NCI-H187 (cell line): ENCODE data around the gene LRRC8E.
"Not testable (repeated sequence)": the region's sequence is repeated elsewhere in the genome, so short reads cannot be mapped to it uniquely, and the experiment has no call there.

Source experiments
- DNase-seq, 2 experiments: peaks; one replicate each; lab custom pipeline; 2025; lab: John Stamatoyannopoulos, UW

LRRC8E gene

DNA sequence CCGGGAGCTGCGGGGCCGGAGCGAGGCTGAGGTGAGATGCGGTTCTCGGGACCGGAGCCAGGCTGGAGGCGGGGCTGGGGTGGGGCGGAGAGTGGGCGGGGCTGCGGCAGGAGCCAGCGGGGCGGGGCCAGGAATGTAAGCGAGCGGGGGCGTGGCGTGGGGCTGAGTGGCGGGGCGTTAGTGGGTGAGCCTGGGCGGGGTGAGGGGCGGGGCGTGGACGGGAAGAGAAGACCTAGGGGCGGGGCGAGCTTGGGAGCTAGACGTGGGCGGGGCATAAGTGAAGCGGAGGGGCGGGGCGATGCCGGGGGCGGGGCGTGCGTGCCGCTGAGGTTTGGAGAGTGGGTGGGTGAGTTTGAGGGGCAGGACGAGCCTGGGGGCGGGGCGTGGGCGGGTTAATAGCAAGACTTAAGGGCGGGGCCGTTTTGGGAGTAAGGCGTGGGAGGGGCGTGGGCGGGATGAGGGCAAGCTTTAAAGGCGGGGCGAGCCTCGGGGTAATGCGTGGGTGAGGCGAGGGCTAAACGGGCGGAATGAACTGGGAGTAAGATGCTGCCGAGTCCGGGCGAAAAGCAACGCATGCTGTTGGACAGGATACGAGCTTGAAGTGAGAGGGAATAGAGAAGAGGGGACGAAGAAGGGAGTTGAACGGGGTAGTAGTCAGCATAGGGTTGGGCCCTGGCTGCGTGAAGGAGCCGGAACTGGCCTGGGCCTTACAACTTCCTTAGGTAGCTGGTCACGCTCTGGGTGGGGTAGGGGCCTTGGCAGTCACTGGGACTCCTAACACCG lies 32.4 kb downstream of the LRRC8E start:
- peak; percentile 70 to 92 for DNase-seq

DNA sequence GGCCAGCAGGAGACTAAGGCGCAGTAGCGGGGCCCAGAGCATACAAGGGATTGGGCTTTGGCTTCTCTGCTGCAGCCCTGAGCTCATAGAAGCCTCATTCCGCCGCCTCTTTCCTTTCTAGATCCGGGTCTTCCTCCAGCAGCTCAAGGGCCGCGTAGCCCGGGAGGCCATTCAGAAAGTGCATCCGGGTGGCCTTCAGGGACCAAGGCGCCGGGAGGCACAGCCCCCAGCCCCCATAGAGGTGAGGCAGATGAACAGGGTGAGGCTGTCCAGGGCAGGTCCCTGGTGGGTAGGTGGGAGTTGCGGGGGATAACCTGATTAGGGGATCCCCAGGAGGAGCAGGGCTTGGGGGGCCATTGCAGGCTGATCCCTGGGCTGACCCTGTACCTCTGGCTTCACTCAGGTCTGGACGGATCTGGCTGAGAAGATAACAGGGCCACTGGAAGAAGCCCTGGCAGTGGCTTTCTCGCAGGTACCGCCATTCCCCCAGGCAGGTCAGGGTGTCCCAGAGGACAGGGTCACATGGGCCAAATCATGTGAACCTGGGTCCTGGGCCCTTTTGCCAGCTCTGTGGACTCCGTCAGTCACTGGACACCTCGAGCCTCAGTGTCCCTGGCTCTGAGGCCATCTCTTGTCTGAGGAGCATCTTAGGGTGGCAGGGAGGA lies 33.1 kb downstream of the LRRC8E start:
- DNase-seq, result no peak

DNA sequence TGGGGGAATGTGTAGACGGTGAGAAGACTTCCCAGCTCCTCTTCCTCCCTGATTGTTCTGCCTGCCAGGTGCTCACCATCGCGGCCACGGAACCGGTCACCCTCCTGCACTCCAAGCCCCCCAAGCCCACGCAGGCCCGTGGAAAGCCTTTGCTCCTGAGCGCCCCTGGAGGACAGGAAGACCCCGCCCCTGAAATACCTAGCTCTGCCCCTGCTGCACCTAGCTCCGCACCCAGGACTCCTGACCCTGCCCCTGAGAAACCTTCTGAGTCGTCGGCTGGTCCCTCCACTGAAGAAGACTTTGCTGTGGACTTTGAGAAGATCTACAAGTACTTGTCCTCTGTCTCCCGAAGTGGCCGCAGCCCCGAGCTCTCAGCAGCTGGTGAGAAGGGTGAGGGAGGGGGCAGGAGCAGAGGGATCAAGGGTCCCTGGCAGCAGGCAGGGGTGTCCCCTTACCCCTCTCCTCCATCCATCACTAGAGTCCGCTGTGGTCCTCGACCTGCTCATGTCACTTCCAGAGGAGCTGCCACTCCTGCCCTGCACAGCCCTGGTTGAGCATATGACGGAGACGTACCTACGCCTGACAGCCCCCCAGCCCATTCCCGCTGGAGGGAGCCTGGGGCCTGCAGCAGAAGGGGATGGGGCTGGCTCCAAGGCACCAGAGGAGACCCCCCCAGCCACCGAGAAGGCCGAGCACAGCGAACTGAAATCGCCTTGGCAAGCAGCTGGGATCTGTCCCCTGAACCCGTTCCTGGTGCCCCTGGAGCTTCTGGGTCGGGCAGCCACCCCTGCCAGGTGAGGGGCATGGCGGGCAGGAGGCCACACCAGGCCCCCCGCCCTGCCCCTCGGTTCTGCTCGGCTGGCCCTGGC lies 33.9 kb downstream of the LRRC8E start:
- DNase-seq, result no peak

DNA sequence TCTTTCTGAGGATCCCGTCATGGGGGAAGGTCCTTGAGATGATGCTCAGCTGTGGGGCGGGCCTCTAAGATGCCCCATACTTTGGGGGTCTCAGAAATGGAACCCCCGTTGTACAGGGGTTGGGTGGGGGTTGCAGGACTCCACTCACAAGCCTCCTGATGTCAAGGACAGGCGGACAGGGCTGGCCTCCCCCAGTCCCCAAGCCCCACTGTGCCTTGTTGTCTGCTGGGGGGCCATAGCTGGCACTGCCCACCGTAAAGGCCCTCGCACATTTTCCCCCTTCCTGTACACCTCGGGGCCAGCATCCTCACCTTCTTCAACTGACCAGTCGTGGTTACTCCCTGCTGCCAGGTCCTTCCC lies 34.5 kb downstream of the LRRC8E start:
- DNase-seq, result no peak

DNA sequence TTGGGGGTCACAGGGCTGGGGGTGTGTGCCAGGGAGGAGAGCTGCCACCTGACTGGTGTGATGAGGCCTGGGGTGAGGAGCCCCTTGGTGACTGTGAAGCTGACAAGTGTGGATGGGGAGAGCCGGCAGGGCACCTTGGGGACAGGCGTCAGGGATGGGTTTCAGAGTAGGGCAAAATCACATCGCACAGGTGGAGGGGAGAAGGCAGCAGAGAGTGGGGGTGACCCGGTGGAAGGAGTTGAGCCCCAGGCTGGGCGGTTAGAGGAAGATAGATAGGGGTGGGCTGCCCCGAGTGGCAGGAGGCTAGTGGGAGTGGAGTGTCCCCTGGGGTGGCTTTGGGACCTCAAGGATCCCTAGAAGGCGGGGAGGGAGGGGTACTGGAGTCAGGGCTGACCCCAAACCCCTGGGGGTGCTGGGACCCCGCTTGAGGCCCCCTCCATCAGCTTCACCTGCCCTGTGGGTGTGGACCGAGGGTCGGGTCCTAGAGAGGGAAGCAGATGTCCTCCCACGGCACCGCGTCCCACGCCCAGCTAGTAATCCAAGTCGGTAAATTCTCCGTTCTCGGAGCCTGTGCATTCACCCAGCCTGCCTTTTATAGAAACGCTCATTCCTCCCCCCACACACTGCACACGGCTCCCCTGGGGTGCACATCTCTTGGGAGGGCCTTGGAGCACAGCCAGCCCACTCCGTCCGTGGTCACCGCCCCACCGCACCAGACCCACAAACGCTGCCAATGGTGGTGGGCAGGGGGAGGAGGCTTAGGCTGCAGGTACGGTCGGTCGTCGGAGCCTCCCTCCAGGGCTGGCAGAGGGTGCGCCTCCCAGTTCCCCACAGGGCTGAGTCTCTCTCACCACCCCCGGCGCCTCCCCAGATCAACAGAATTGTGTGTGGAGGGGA lies 35.2 kb downstream of the LRRC8E start:
- no peak for DNase-seq

DNA sequence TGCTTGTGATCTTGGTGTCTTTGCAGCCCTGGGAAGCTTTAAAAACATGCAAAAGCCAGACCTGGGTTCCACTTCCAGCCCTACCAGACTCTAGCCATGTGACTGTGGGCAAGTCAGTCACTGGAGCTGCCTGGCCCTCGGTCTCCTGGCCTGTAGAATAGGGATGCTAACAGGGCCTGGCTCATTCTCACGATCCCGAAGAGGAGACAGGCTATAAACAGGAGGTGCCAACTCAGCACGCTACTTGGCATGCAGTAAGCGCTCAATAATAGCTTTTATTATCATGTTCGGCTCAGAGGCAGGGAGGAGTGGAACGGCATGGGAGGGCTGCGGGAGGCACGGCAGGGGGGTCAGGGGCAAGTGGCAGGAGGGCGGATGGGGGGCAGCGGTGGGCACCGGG lies 35.9 kb downstream of the LRRC8E start:
- no peak for DNase-seq

DNA sequence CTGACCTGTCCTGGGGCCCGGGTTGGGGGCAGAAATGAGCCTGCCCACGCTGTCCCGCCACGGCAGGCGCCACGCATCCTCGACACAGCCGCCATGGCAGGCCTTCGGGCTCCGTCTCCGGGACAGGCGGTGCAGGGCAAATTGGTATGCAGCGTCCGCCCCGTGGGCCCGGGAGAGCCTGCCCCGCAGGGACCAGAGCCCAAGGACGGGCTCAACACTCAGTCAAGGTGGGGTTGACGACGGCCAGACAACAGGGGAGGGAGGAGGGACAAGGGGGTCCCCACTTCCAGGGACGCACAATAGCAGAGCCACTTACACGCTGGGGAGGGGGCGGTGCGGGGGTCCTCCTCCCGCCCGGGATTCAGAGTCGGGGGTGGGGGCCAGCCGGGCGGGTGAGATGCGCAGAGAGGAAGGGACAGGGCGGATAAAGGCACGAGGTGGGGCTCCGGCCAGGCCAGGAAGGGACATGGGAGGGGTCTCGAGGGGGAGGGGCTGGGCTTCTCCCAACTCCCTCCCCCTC lies 36.4 kb downstream of the LRRC8E start:
- no peak for DNase-seq

DNA sequence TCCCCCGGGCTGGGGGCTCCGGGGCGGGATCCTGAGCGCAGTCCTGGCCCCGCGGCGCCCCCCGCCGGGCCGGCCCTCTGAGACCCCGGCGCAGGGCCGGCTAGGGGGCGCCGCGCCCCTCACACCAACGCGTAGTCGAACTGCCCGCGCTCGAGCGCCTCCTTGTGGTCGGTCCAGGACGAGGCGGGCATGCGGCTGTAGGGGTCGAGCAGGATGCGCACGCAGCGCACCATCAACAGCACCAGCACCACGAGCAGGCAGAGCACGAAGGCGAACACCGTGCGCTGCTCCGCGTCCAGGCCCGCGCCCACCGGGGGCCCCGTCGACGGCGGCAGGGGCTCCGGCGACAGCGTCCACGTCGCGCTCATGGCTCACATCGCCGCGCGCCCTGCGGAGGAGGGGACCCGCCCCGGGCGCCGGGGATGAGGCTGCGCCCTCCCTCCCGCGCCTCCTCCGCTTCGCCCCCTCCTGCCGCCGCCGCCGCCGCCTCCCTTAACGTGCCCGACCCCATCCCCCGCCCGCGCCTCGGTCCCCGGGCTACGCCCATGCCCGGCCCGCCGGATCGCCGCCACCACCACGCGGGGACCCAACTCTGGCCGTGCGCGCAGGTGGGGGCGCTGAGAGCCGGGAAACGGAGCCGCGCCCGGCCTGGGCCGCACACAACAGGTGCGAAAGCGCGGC lies 37.0 kb downstream of the LRRC8E start:
- no peak for DNase-seq

DNA sequence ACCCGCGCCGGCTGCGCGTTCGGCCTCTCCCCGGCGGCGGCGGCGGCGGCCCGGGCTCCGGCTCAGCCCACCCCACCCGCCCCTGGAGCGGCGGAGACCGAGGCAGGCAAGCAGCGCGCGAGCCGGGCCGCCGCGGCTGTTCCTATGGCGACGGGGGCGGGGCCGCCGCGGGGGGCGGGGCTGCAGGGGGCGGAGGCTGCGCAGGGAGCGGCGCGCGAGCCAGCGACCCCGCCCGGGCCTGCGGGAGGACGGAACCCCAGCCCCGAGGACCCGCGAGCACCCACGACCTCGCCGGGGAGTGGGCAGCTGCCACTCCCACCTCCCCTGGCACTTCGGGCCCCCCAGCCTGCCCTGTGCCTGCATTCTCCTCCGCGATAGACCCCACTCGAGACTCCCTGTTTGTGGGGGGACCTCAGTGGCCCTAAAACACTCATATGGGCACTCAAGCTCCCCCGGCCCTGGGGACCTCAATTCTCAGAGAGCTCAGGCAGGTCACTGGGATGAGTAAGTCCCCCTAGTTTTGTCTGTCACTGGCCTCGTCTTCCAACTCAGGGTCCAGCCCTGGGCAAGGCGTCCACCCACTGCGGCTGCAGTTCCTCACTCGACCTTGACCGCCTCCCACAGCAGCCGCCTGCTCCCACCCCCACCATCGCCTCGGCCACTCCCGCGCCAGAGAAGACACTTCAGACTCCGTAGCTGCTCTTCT lies 37.9 kb downstream of the LRRC8E start, which contains the start of gene CTXN1:
Gene CTXN1 (minus strand): TSS at position 115 of the 706 bp plus-strand sequence. CDS start 597 bp downstream, outside the sequence.
- DNase-seq, result peak; percentile 2 to 29

DNA sequence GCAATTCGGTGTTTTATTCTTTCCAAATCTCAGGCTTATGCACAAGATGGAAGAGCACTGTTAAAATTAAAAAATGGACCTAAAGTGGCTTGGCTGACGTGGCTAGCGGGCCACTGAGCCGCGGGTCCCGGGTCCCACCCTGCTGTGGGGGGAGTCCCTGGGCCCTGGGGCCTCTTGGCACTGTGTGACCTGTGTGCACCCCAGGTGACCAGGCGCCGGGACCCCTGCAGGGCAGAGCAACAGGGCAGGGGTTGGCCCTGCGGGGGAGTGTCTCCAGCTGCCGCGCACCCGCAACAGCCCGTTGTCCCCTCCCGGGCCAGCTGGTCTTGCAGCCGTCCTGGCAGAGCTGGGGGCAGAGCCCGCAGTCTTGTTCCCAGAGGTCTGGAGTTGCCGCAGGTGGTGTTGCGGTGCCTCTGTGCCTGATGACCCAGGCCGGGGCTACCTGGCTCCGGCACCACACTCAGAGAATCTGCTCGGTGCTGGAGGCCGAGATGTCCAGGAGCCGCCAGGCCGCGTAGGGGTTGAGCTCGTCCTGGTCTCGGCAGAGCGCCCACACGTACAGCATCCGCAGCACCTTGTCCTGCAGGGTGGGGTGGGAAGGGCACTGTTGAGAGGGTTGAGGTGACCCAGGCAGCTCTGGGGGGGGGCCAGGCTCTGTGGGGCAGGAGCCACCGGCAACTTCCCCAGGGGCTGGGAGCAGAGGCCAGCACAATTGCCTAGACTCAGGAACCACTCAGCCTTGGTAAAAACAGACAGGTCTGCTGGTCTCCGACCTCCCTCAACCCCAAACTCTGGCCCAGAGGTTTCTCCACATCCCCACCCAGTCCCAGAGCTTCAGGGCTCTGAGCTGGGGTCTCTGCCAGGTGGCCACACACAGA lies 38.7 kb downstream of the LRRC8E start:
- no peak for DNase-seq

DNA sequence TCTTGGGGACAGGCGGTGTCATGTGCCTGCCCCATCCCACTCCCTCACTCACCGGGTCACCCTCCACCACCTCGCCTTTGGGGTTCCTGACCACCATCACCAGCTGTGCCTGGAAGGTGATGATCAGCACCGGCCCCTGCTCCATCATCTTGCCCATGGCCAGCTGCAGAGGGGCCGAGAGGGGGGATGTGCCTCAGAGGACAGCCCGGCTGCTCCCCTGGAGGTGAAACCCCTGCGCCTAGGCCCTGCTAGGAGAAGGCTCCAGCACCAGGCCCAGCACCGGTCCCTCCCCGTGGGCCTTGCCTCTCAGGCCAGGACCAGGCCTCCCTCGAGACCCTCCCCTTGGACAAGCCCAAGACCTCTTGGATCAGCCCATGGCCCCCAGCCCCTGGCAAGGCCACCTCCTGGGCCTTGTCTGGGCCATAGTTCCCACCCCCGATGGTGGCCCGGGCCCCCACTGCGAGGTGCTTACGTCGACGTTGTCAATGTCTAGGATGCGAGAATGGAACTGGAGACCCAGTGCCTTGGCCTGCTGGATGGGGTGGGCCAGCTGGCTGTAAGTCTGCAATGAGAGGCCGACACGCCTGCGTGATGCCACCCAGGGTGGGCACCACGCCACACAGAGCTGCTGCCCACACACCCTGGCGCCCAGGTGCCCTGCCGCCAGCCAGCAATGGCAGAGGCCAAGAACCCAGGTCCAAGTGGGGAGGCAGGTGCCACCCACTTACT lies 39.5 kb downstream of the LRRC8E start:
- DNase-seq, result no peak

DNA sequence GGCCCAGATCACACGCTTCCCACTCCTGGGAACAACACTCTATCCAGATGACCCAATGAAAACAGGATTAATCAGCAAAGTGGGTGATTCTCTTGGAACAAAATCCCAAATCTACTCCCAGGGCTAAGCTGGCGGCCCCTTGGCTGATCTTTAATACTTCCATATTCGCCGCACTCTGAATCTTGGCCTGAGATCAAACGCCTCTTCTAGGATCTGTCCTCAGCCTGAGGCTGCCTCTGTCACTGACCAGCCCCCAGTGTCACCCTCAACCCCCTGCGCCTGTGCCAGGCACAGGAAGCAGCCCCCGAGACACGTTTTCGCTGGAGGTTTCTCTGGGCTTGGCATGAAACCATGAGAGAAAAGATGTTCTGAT lies 40.0 kb downstream of the LRRC8E start:
- DNase-seq, result no peak

DNA sequence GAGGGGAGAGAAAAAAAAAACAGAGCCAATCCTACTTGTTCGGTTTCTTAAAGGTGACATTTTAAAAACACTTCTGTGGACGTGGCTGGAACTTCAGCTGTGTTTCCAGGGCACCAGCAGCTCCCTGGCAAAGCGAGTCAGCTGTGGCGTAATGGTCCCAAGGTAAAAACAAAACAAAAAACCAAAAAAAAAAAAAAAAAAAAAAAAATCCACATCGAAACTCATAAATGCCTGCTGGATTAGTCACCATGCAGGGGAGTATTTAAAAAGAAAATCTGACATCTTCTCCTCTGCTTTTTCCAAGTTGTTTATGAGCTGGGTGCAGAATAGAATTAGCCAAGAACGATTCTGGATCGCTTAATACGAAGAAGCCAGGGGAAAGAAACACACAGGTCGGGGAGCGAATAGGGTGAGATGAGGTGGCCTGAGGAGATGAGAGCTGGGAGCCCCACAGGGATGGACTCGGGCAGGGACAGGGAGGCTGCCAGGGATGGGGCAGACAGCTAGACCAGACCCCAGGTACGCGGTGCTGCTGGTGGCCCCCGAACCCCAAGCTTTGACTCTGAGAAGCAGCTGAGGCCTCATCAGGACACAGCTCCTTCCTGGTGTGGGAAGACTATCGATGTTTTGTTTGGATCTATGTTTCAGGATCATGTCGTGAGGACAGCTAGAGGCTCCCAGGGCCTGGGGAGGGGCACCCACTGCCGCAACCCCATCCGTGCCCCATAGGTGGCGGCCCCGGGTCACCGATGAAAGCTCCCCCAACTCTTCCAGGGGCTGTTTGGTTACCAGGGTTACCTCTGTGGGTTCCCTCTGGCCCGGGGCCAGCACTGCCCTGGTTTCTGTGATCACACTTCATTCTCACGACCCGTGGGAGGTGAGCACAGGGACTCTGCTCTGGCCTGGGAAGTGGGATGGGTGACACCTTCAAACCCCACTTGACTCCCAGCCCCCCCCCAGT lies 40.7 kb downstream of the LRRC8E start:
- DNase-seq, result no peak

DNA sequence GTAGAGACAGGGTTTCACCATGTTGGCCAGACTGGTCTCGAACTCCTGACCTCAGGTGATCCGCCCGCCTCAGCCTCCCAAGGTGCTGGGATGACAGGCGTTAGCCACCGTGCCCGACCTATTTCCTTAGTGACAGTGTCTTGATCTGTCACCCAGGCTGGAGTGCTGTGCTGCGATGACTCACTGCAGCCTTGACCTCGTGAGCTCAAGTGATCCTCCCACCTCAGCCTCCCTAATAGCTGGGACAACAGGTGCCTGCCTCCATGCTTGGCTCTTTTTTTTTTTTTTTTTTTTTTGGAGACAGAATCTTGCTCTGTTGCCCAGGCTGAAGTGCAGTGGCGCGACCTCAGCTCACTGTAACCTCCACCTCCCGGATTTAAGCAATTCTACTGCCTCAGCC lies 41.7 kb downstream of the LRRC8E start:
- DNase-seq, result not testable (repeated sequence)

DNA sequence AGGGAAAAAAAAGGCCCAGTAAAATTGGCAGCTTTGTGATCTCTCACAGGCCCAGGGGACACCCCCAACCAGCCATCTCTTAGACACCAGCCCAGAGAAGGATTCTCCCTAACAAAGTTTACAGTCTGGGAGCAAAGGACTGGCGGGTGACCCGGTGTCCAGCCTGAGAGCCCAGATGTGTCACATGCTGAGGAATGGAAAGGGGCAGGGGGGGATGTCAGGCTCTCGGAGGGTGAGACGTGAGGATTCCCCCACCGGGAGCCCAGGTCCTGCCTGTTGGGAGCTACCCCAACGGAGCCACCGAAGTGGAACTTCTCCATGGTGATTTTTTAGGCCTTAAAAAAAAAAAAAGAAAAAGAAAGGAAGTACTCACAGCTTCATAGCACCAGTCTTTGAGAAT lies 42.5 kb downstream of the LRRC8E start:
- DNase-seq, result no peak

DNA sequence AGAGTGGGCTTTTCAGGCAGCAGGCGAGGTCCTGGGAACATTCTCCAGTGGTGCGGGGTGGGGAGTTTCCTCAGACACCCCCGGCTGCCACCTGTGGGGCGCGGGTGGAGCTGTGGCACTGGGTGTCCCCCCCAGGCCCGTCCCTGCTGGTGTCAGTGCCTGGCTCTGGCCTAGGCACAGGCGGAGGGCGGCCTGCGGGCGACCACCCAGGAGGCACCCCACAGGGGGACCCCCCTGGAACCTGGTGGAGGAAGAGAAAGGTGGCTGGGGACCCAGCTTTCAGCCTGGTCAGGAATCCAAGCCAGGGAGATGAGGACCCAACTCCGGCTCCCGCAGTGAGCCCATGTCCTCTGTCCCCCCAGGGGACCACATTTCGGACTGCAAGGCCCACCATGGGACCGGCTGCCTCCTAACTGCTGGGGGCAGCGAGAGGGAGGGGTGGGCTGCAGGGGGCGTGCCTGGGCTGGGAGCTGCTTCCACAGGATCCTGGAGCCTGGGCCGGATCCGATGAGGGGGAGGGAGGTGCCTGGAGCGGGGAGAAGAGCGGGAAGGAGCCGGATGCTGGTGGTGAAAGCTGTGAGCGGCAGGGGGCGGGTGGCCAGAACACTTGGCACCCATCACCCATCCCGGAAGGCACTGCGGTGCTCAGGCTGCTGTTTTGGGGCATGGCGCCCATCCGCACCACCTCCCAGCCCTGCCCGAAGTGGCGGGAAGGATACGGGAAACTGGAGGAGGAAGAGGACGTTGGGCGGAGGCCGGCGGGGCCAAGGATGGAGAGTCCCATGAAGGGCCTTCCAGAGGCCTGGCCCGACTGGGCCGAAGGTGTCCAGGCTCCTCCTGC lies 43.1 kb downstream of the LRRC8E start:
- no peak for DNase-seq
